ENCODE data around the gene HELZ.

The HELZ gene

GRCh38 chr17:67090341-67090740 lies 154.7 kb downstream of the HELZ start:
- no peak for DNase-seq (ENCODE audit: low read depth)
- TF ChIP-seq CTCF (IDR thresholded peaks at IDR 0.05; ENCODE audit: low read length, missing control alignments), result no peak
- H3K4me3 ChIP-seq (replicated peaks; ENCODE audit: low read depth, low read length), result no peak overlapping the region

- no peak for TF ChIP-seq CTCF (IDR thresholded peaks at IDR 0.05; ENCODE audit: low read length, missing control alignments)
- H3K4me3 ChIP-seq (replicated peaks; ENCODE audit: low read depth, low read length), result no peak overlapping the region
- DNase-seq (ENCODE audit: low read depth), result no peak
Measured at GRCh38 chr17:67088639-67089038, 156.4 kb downstream of the HELZ start.

- TF ChIP-seq CTCF (IDR thresholded peaks at IDR 0.05; ENCODE audit: low read length, missing control alignments), result no peak
- no peak for DNase-seq (ENCODE audit: low read depth)
- H3K4me3 ChIP-seq (replicated peaks; ENCODE audit: low read depth, low read length), result no peak overlapping the region
Measured at GRCh38 chr17:67085406-67085805, 159.6 kb downstream of the HELZ start.

DNA sequence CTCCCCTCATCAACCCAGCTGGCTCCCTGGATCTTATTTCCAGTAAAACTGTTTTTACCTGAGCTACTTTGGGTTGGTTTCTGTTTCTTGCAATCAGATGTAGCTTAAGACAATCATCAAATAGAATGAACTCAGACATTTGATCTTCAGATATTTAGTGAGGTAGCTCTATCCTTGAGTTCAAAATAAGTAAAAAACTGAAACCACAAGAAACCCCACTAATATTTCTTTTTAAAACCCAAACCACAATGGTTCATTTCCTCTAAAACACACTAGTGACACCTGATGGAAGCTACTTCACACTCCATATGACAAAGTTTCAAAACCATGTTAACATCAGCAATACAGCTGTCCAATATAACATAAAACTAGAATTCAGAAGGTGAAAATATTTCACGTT lies 162.9 kb downstream of the HELZ start:
- no peak overlapping the region for H3K4me3 ChIP-seq (replicated peaks; ENCODE audit: low read depth, low read length)
- no peak for TF ChIP-seq CTCF (IDR thresholded peaks at IDR 0.05; ENCODE audit: low read length, missing control alignments)
- DNase-seq (ENCODE audit: low read depth), result no peak

GRCh38 chr17:67080804-67081203 lies 164.2 kb downstream of the HELZ start:
- H3K4me3 ChIP-seq (replicated peaks; ENCODE audit: low read depth, low read length), result no peak overlapping the region
- no peak for TF ChIP-seq CTCF (IDR thresholded peaks at IDR 0.05; ENCODE audit: low read length, missing control alignments)
- no peak for DNase-seq (ENCODE audit: low read depth)

DNA sequence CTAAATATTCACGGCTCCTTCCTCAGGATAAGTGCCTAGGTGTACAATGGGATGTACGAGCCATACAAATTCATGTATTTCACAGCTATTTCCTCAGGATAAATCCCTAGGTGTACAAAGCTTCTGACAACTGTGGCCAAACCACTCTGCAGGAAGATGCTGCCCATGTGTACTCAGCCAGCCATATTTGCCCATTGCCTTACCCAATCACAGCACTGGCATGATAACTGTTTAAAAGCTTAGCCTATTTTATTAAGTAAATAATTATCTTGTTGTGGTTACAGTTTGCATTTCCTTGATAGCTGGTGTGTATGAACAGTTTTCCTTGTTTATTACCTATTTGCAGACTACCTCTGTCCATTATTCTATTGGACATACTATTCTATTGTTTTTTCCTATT lies 165.5 kb downstream of the HELZ start:
- TF ChIP-seq CTCF (IDR thresholded peaks at IDR 0.05; ENCODE audit: low read length, missing control alignments), result no peak
- DNase-seq (ENCODE audit: low read depth), result no peak
- no peak overlapping the region for H3K4me3 ChIP-seq (replicated peaks; ENCODE audit: low read depth, low read length)

DNA sequence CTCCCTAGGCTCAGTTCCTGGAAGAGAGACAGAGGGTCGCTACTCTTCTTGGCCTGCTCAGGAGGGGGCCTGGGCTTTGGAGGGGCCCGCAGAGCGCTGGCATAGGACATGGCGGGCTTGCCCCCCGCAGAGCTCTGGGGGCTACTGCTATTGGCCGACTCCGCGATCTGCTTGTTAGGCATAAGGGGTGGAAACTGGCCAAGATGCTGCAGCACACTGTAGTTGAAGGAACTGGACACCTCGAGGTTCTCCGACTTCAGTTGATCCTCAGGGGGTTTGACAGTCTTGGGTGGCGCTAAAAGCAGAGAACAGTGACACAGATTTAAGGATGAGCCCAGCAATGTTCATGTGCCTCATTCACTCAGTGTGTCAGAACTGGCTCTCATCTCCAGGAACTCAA lies 166.7 kb downstream of the HELZ start:
- no peak for DNase-seq (ENCODE audit: low read depth)
- TF ChIP-seq CTCF (IDR thresholded peaks at IDR 0.05; ENCODE audit: low read length, missing control alignments), result no peak
- H3K4me3 ChIP-seq (replicated peaks; ENCODE audit: low read depth, low read length), result no peak overlapping the region

Measured in fibroblast of pulmonary artery (primary cell).